Measurements from ENCODE around the gene EMX2. TPM values are rescaled to one million over a fixed set of nuclear protein-coding genes. Genes with fewer than 3 reads are reported as not detected.

EMX2 gene
- total and polyA plus RNA-seq, 10 of the 15 experiments (the other 5 are each of a cell fraction or from before 2014, with no cell fraction given), result 0.12 TPM; not detected in 9

- Histone ChIP-seq H3K27ac (ENCODE audit: control insufficient read depth, insufficient read depth) (no peak overlapping the region), H3K36me3 (ENCODE audit: control insufficient read depth in 2 of 2, insufficient read depth in 2 of 2, low read length in 1 of 2) (no peaks in the 10 kb centered on the region), H2AFZ (ENCODE audit: control insufficient read depth, low read depth, low read length) (no peak overlapping the region), H3K9ac (ENCODE audit: control insufficient read depth, insufficient read depth, low read length) (no peak overlapping the region), H4K20me1 (ENCODE audit: control insufficient read depth, insufficient read depth) (no peaks in the 10 kb centered on the region), H3K79me2 (ENCODE audit: control insufficient read depth, insufficient read depth, low read length) (no peaks in the 10 kb centered on the region), H3K4me1 (ENCODE audit: control insufficient read depth, insufficient read depth, low read length) (no peaks in the 10 kb centered on the region), H3K4me2 (ENCODE audit: control insufficient read depth, insufficient read depth) (no peak overlapping the region), H3K4me3 (no peak overlapping the region), H3K27me3 (replicated peaks in 1 of 2; ENCODE audit: control insufficient read depth in 2 of 2, insufficient read depth in 2 of 2, low read length in 1 of 2) (peaks cover 2 to 3% of the 10 kb centered on the region in 2 experiments; a peak in 1 of 4 replicates), H3K9me3 (replicated peaks; ENCODE audit: control insufficient read depth, insufficient read depth, low read length) (no peaks in the 10 kb centered on the region)
- BruUV-seq (replicated peaks), result no TSS peak
- POLR2A ChIA-PET, result no interaction called here
- TF ChIP-seq HDGF (IDR thresholded peaks at IDR 0.05), result no peak
- TF ChIP-seq, protein P1, sequence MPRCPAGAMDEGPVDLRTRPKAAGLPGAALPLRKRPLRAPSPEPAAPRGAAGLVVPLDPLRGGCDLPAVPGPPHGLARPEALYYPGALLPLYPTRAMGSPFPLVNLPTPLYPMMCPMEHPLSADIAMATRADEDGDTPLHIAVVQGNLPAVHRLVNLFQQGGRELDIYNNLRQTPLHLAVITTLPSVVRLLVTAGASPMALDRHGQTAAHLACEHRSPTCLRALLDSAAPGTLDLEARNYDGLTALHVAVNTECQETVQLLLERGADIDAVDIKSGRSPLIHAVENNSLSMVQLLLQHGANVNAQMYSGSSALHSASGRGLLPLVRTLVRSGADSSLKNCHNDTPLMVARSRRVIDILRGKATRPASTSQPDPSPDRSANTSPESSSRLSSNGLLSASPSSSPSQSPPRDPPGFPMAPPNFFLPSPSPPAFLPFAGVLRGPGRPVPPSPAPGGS (IDR thresholded peaks at IDR 0.05; ENCODE audit: borderline replicate concordance, insufficient read depth, low read depth, low read length, poor library complexity, severe bottlenecking), result no peak
- no peak for TF ChIP-seq WRNIP1 (IDR thresholded peaks at IDR 0.05; ENCODE audit: borderline replicate concordance, low read depth, low read length)
- no peak for ATAC-seq
- in situ Hi-C loops (cut with MboI), result no loop called here
- intact Hi-C loops (cut with micrococcal nuclease; ENCODE audit: unreplicated experiment), result no loop called here
- CTCF ChIA-PET, result interaction anchor here (1.3 to 5.0 kb wide), 3 partner anchors 69 to 759 kb away, joined by 3 to 99 read pairs (median 33); no protein-coding TSS in a partner anchor
- no peak for FAIRE-seq
- DNase-seq (ENCODE audit: low read depth, low spot score), result no peak
- SMC1A ChIA-PET (ENCODE audit: uncharacterized antibody, unreplicated experiment), result no interaction called here
- RAD21 ChIA-PET (ENCODE audit: unreplicated experiment), result no interaction called here
- 37% methylated on average over 5 of the region's 5 CpGs for WGBS (ENCODE audit: insufficient coverage, insufficient replicate concordance, low lambda C conversion rate, missing lambda C conversion rate)
Observed at GRCh38 chr10:117500456-117500855, 42.1 kb upstream of the EMX2 start.

DNA sequence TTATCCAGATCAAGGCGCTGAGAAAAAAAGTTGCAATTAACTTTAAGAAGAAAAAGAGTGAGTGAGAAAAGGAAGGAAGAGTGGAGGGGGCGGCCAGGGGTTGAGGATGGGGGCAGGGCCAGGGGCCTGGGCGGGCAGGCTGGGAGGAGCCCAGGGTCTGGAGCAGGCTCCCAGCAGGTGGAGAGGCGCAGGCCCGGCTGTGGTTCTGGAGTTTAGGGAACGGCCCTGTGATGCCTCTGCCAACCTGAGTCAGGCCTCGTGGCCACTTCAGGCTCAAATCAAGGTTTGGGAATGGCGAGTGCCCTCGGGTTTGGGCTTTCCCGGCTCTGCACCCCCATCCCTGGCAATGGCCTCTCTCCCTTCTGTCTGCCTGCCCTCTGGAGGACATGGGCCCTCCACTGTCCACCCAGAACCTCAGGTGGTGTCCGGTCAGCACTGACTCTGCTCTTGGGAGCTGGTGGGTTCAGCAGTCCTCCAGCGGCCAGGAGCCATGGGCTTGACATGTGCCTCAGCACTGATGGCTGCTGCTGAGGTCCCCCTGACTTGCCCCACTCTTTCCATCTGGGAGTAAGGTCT lies 41.0 kb upstream of the EMX2 start:
- TF ChIP-seq NR2C1 (IDR thresholded peaks at IDR 0.05), result no peak
- TF ChIP-seq ZNF207 (IDR thresholded peaks at IDR 0.05; ENCODE audit: borderline replicate concordance), result no peak
- TF ChIP-seq, protein P2, sequence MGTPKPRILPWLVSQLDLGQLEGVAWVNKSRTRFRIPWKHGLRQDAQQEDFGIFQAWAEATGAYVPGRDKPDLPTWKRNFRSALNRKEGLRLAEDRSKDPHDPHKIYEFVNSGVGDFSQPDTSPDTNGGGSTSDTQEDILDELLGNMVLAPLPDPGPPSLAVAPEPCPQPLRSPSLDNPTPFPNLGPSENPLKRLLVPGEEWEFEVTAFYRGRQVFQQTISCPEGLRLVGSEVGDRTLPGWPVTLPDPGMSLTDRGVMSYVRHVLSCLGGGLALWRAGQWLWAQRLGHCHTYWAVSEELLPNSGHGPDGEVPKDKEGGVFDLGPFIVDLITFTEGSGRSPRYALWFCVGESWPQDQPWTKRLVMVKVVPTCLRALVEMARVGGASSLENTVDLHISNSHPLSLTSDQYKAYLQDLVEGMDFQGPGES (IDR thresholded peaks at IDR 0.05), result no peak
- no peak for TF ChIP-seq ATF2 (IDR thresholded peaks at IDR 0.05; ENCODE audit: low read length)
- TF ChIP-seq FOXM1 (IDR thresholded peaks at IDR 0.05; ENCODE audit: low read depth, low read length), result no peak
- ChIA-PET SMC1A (ENCODE audit: uncharacterized antibody, unreplicated experiment) (interaction anchor here (0.7 to 4.0 kb wide), 5 partner anchors 38 to 739 kb away, joined by 3 to 12 read pairs (median 4); no protein-coding TSS in a partner anchor), RAD21 (ENCODE audit: unreplicated experiment) (interaction anchor here (0.6 kb wide), 1 partner anchor 25 kb away, joined by 4 read pairs; no protein-coding TSS in a partner anchor), CTCF (interaction anchor here (0.5 to 2.7 kb wide), 8 partner anchors 31 to 741 kb away, joined by 3 to 11 read pairs (median 4); no protein-coding TSS in a partner anchor), POLR2A (no interaction called here)
- DNase-seq (ENCODE audit: low read depth, low spot score) (no peak), ATAC-seq (no peak), FAIRE-seq (no peak)
- intact Hi-C loops (cut with micrococcal nuclease; ENCODE audit: unreplicated experiment) (no loop called here), in situ Hi-C loops (cut with MboI) (no loop called here)
- no peak overlapping the region for H3K4me2 ChIP-seq (ENCODE audit: control insufficient read depth, insufficient read depth)
- no TSS peak for BruUV-seq (replicated peaks)
- H3K4me1 ChIP-seq (ENCODE audit: control insufficient read depth, insufficient read depth, low read length), result no peaks in the 10 kb centered on the region
- H3K27ac ChIP-seq (ENCODE audit: control insufficient read depth, insufficient read depth), result no peak overlapping the region
- no peaks in the 10 kb centered on the region for H3K9me3 ChIP-seq (replicated peaks; ENCODE audit: control insufficient read depth, insufficient read depth, low read length)
- peaks cover 2 to 3% of the 10 kb centered on the region in 2 experiments; a peak in 1 of 4 replicates for H3K27me3 ChIP-seq (replicated peaks in 1 of 2; ENCODE audit: control insufficient read depth in 2 of 2, insufficient read depth in 2 of 2, low read length in 1 of 2)
- H3K4me3 ChIP-seq, result no peak overlapping the region
- no peaks in the 10 kb centered on the region for H4K20me1 ChIP-seq (ENCODE audit: control insufficient read depth, insufficient read depth)
- H2AFZ ChIP-seq (ENCODE audit: control insufficient read depth, low read depth, low read length), result no peak overlapping the region
- 31% methylated on average over 11 of the region's 12 CpGs for WGBS (ENCODE audit: insufficient coverage, insufficient replicate concordance, low lambda C conversion rate, missing lambda C conversion rate)
- H3K9ac ChIP-seq (ENCODE audit: control insufficient read depth, insufficient read depth, low read length), result no peak overlapping the region
- no peaks in the 10 kb centered on the region for H3K79me2 ChIP-seq (ENCODE audit: control insufficient read depth, insufficient read depth, low read length)
- H3K36me3 ChIP-seq (ENCODE audit: control insufficient read depth in 2 of 2, insufficient read depth in 2 of 2, low read length in 1 of 2), result no peaks in the 10 kb centered on the region

Data from GM12878 (cell line).